HS-5 (cell line): Measurements from ENCODE around the gene PIEZO2.
A peak's percentile ranks its signal among the peaks of the same experiment; 100 is the strongest.

ENCODE experiments used
- DNase-seq: peaks from one replicate; pipeline ENCODE4 v3.0.0-alpha.2; 2012; ENCODE audit warnings: low read depth

The PIEZO2 gene

GRCh38 chr18:10896851-10897250 is 252.5 kb downstream of the PIEZO2 start:
- DNase-seq, result no peak

- DNase-seq, result no peak
Observed at GRCh38 chr18:10895976-10896375, 253.4 kb downstream of the PIEZO2 start.

- no peak for DNase-seq
Observed at GRCh38 chr18:10894501-10894900, 254.9 kb downstream of the PIEZO2 start.

DNA sequence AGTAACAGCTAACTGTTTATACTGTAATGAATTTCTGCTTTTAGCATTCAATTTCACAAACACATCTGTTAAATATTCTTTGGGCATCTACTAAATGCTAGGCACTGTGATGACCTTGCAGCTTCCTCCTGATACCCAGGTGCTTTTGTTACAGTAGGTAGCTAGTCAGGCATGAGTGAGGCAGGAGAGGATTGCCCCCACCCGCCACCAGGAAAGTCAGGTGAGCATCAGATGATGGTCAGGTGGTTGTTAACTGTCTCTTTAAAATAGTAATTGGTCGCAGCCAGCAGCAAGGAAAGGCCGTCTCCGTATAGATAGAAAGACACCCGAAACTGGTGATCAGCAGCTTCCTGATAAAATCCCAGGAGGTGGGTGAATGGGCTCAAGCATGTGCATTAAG is 255.6 kb downstream of the PIEZO2 start:
- DNase-seq, result no peak

GRCh38 chr18:10893196-10893595 is 256.2 kb downstream of the PIEZO2 start:
- no peak for DNase-seq

DNA sequence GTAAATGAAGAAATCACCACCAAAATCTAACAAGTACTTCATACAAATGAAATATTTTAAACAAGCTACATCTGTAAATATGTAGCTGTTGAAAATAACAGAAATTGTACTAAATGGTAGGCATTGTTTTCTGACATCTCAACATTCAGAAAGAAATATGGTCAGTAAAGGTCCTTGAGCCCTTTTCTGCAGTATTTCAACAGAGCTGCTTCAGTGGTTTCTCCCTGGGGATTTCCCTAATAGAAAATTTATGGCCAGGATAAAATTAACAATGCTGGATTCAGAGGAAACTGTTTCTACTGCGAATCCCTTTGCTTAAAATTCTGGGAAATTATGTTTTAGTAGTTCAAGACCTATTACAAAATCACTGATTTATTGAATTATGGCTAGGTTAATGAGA is 256.6 kb downstream of the PIEZO2 start:
- no peak for DNase-seq

DNA sequence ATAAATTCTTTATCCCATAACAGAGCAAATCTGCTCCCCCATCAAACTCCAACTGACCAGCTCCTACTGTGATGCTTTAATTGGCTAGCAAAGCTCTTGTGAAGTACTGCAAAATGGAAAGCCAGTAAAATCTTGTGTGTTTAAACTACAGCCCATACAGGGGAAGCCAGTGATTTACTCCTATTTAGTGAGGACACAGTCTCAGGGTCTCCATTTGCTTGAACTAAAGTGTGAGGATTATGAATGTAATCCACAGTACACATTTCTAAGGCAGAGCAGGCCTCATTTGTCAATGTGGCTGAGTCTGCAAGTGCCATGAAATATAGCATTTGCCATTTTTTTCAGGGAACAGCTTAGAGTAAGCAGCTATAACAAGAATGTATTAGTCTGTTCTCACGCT is 259.3 kb downstream of the PIEZO2 start:
- no peak for DNase-seq

- no peak for DNase-seq
Observed at GRCh38 chr18:10878703-10879102, 270.7 kb downstream of the PIEZO2 start.

DNA sequence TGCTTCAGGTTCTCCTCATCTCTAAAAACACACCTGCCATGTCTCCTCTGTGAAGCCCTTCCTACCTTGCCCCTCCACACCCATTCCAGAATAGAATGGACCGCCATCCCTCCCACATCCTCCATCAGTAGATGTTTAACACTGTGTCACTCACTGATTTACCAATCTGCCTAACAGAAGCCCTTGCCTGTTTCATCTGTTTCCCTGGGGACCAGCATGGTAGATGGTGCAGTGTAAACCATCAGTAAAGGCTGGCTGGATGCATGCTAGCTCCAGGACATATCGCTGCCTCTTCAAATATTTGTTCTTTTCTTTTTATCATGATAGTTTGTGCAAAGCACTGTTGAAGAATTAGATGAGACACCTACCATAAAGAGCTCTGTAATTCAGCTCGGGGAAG is 271.4 kb downstream of the PIEZO2 start:
- no peak for DNase-seq

DNA sequence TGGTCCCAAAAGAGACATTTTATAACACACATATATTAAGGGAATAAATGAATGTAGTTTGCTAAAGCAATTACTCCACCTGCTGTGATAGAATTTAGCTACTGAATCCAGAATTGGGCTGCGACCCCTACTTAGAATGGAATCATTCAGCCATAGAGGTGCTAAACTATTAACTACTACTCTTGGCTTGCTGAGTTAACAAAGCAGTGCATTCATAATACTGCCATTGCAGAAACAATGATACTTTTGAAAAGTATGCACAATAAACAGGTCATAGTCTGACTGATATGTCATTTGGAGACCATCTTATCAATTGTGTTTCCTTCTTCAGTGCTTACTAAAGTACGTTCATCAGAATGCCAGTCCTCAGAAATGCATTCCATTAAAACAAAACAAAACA is 273.6 kb downstream of the PIEZO2 start:
- DNase-seq, result no peak

GRCh38 chr18:10872304-10872703 is 277.1 kb downstream of the PIEZO2 start:
- no peak for DNase-seq

- no peak for DNase-seq
Observed at GRCh38 chr18:10864722-10865121, 284.6 kb downstream of the PIEZO2 start.

- DNase-seq, result no peak
Observed at GRCh38 chr18:10863026-10863425, 286.3 kb downstream of the PIEZO2 start.

DNA sequence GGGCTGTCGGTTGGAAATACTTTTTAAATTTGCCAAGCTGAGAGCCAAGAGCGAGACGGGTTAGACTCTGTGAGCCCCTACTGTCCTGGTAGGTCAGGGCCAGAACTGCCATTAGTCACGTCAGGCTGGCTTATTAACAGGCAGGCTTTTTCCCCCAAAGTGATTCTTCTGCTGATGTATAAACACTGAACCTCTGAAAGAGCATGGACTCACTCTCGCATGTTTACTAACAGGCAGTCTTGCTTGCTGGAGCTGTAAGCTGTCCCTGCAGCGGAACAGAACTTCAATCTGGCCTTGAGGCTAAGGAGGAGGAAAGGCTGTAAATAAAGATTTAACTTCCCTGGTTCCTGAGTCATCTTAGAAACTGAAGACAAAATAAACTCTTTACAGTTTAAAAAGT is 288.4 kb downstream of the PIEZO2 start:
- no peak for DNase-seq

- no peak for DNase-seq
Observed at GRCh38 chr18:10860382-10860781, 289.0 kb downstream of the PIEZO2 start.

DNA sequence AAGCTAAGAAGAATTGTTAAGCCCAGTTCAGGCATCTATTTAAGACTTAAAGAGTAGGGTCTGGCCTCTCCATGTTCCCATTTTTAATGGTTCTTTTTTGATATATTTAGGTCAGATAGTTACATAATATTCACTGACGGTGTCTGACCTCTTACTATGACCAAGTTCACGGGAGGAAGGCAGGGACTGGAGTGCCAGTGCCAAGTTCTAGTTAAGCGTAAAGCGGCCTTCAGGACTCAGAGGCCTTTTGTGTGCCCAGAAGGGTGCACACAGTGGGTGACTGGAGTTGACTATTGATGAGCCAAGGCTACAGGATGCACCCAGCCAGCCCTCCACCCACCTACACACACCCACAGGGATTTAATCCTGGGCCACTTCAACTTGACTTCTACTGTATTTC is 290.9 kb downstream of the PIEZO2 start:
- no peak for DNase-seq

DNA sequence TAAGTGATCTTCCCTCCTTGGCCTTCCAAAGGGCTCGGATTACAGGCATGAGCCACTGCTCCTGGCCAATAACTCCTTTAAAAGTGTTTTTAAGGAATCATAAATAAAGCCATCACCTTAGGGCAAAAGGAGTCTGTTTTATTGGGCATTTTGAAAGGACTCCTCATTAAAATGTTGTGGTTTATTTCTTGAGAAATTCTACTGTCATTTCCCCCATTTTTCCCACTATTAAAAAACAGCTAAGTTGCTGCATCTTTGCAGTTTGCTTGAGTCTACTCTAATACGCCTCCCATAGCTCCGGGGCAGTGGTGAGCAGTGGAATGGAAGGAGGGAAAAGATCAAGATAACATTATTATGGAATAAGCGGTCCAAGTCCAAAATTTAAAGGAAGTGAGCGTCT is 293.2 kb downstream of the PIEZO2 start:
- DNase-seq, result no peak

- DNase-seq, result no peak
Observed at GRCh38 chr18:10852385-10853303, 296.7 kb downstream of the PIEZO2 start.

- DNase-seq, result peak; percentile 4
Observed at GRCh38 chr18:10851824-10852319, 297.5 kb downstream of the PIEZO2 start.

DNA sequence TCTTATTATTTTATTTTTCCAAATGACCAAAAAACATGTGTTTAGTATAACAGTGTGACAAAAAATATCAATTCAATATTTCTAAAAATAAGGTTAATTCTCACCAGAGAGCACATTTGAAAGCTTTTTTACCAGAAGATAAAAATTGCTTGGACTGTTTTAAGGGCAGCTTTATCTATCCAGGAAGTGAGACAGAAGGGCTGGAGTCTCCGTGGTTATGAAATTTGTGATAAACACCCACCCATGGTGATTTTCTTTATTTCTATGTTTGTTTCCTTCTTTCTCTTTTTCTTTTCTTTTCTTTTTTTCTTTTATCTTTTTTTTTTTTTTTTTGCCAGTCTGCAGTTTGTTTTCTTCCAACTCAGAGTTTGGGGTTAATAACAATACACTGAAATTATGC is 298.5 kb downstream of the PIEZO2 start:
- DNase-seq, result no peak

- no peak for DNase-seq
Observed at GRCh38 chr18:10850216-10850615, 299.2 kb downstream of the PIEZO2 start.

- DNase-seq, result no peak
Observed at GRCh38 chr18:10847907-10848306, 301.5 kb downstream of the PIEZO2 start.

- no peak for DNase-seq
Observed at GRCh38 chr18:10847408-10847790, 302.0 kb downstream of the PIEZO2 start.
